ENCODE measurements around the gene DBR1. TPM values are rescaled to one million over a fixed set of nuclear protein-coding genes. Genes with fewer than 3 reads are reported as not detected.

The DBR1 gene
- total and polyA plus RNA-seq, 2 of the 13 experiments (the other 11 are each of a cell fraction or from before 2014, with no cell fraction given): 6.4 to 16.7 TPM

- TF ChIP-seq GRHL1 (CRISPR knock-in tag; conservative IDR thresholded peaks at IDR 0.05): no peak
- TF ChIP-seq GTF2F1 (IDR thresholded peaks at IDR 0.05; ENCODE audit: low read length): no peak
- no peak for TF ChIP-seq ZNF776 (CRISPR knock-in tag; IDR thresholded peaks at IDR 0.05)
- TF ChIP-seq ZNF160 (CRISPR knock-in tag; IDR thresholded peaks at IDR 0.05): 0 out of 2 replicates have a peak, but pooled peaks have one; percentile 42
- no peak for TF ChIP-seq MBNL3 (CRISPR knock-in tag; conservative IDR thresholded peaks at IDR 0.05)
- no peak for TF ChIP-seq YEATS2 (CRISPR knock-in tag; IDR thresholded peaks at IDR 0.05; ENCODE audit: borderline replicate concordance)
- TF ChIP-seq NFKB2 (CRISPR knock-in tag; IDR thresholded peaks at IDR 0.05; ENCODE audit: borderline replicate concordance): peak; percentile 49; the same call in 1 of the 2 replicates
- TF ChIP-seq CBFB (CRISPR knock-in tag; IDR thresholded peaks at IDR 0.05): no peak
- no peak for TF ChIP-seq PCBP1 (IDR thresholded peaks at IDR 0.05; ENCODE audit: borderline replicate concordance, low read depth, low read length)
- no peak for TF ChIP-seq ZNF292 (CRISPR knock-in tag; IDR thresholded peaks at IDR 0.05; ENCODE audit: borderline replicate concordance, low read depth)
- TF ChIP-seq GFI1 (CRISPR knock-in tag; IDR thresholded peaks at IDR 0.05; ENCODE audit: borderline replicate concordance): peak; percentile 48; the same call in 1 of the 2 replicates
- no peak for TF ChIP-seq ELF4 (CRISPR knock-in tag; IDR thresholded peaks at IDR 0.05; ENCODE audit: borderline replicate concordance)
- TF ChIP-seq ARID4A (CRISPR knock-in tag; IDR thresholded peaks at IDR 0.05; ENCODE audit: borderline replicate concordance): peak; percentile 37
- no peak for TF ChIP-seq NFE2L1 (CRISPR knock-in tag; IDR thresholded peaks at IDR 0.05; ENCODE audit: borderline replicate concordance)
- no peak for TF ChIP-seq ZNF446 (CRISPR knock-in tag; IDR thresholded peaks at IDR 0.05)
- TF ChIP-seq GPBP1L1 (CRISPR knock-in tag; IDR thresholded peaks at IDR 0.05): no peak
- TF ChIP-seq RARG (CRISPR knock-in tag; IDR thresholded peaks at IDR 0.05; ENCODE audit: low read depth): no peak
- no peak for TF ChIP-seq SSRP1 (CRISPR knock-in tag; IDR thresholded peaks at IDR 0.05)
- TF ChIP-seq IKZF1 (IDR thresholded peaks at IDR 0.05): no peak
- TF ChIP-seq CENPX (CRISPR knock-in tag; IDR thresholded peaks at IDR 0.05): no peak
- TF ChIP-seq SRSF9 (IDR thresholded peaks at IDR 0.05; ENCODE audit: borderline replicate concordance, insufficient read depth, low read depth, low read length, poor library complexity, severe bottlenecking): no peak
- no peak for TF ChIP-seq JUNB (CRISPR knock-in tag; IDR thresholded peaks at IDR 0.05; ENCODE audit: borderline replicate concordance)
These were observed 59.4 kb downstream of the DBR1 start, which contains the start of gene DZIP1L (continued) for GRCh38 chr3:138114988-138115971.
